Measurements from ENCODE around the gene B3GAT3.
"Not testable (repeated sequence)": the region's sequence is repeated elsewhere in the genome, so short reads cannot be mapped to it uniquely, and the experiment has no call there.

Gene B3GAT3

GRCh38 chr11:62592146-62592815 is 29.5 kb downstream of the B3GAT3 start:
- Mint-ChIP-seq H3K9me3 (no peaks in the 10 kb centered on the region), H3K27ac (peak overlapping the region; percentile 95), H3K4me3 (peak overlapping the region; percentile 99), H3K27me3 (ENCODE audit: low read depth, poor library complexity) (no peaks in the 10 kb centered on the region), H3K36me3 (ENCODE audit: low read depth) (peaks cover 39% of the 10 kb centered on the region), H3K4me1 (peaks cover 42% of the 10 kb centered on the region)
- no peak for DNase-seq
- TF ChIP-seq CTCF (IDR thresholded peaks at IDR 0.05): no peak

- Mint-ChIP-seq H3K9me3 (no peaks in the 10 kb centered on the region), H3K27ac (peak within 1 kb of the TSS; percentile 98), H3K4me3 (peak within 1 kb of the TSS; percentile 99), H3K4me1 (peaks cover 39% of the 10 kb centered on the region), H3K36me3 (ENCODE audit: low read depth) (peaks cover 32% of the 10 kb centered on the region), H3K27me3 (ENCODE audit: low read depth, poor library complexity) (no peaks in the 10 kb centered on the region)
- TF ChIP-seq CTCF (IDR thresholded peaks at IDR 0.05): no peak
- DNase-seq: peak; percentile 91
These were observed 30.2 kb downstream of the B3GAT3 start, which contains the start of gene TUT1 for GRCh38 chr11:62591448-62592145. Gene TUT1 (minus strand): TSS chr11:62591523. CDS start chr11:62591485, 38 bp downstream.

GRCh38 chr11:62588966-62589637 is 32.7 kb downstream of the B3GAT3 start:
- Mint-ChIP-seq H3K9me3 (no peaks in the 10 kb centered on the region), H3K4me1 (peaks cover 39% of the 10 kb centered on the region), H3K4me3 (peak overlapping the region; percentile 99), H3K27me3 (ENCODE audit: low read depth, poor library complexity) (no peaks in the 10 kb centered on the region), H3K36me3 (ENCODE audit: low read depth) (peaks cover 23% of the 10 kb centered on the region), H3K27ac (no peak overlapping the region)
- DNase-seq: no peak
- peak; percentile 31 for TF ChIP-seq CTCF (IDR thresholded peaks at IDR 0.05)

- DNase-seq; H3K4me3 Mint-ChIP-seq; H3K27ac Mint-ChIP-seq; H3K9me3 Mint-ChIP-seq; H3K4me1 Mint-ChIP-seq; H3K27me3 Mint-ChIP-seq (ENCODE audit: low read depth, poor library complexity): not testable (repeated sequence)
- peaks cover 44% of the 10 kb centered on the region for H3K36me3 Mint-ChIP-seq (ENCODE audit: low read depth)
These were observed 36.4 kb downstream of the B3GAT3 start for GRCh38 chr11:62585356-62585755.

GRCh38 chr11:62581735-62582134 is 40.1 kb downstream of the B3GAT3 start:
- H3K27me3 Mint-ChIP-seq (ENCODE audit: low read depth, poor library complexity); H3K27ac Mint-ChIP-seq; H3K4me1 Mint-ChIP-seq; H3K4me3 Mint-ChIP-seq; H3K9me3 Mint-ChIP-seq; DNase-seq: not testable (repeated sequence)
- peaks cover 61% of the 10 kb centered on the region for H3K36me3 Mint-ChIP-seq (ENCODE audit: low read depth)

- peaks cover 4% of the 10 kb centered on the region for H3K4me1 Mint-ChIP-seq
- TF ChIP-seq CTCF (IDR thresholded peaks at IDR 0.05): no peak
- H3K27ac Mint-ChIP-seq: peak overlapping the region; percentile 82
- DNase-seq: no peak
- H3K27me3 Mint-ChIP-seq (ENCODE audit: low read depth, poor library complexity): no peaks in the 10 kb centered on the region
- H3K4me3 Mint-ChIP-seq: no peak overlapping the region
- H3K36me3 Mint-ChIP-seq (ENCODE audit: low read depth): peaks cover 63% of the 10 kb centered on the region
- no peaks in the 10 kb centered on the region for H3K9me3 Mint-ChIP-seq
These were observed 40.6 kb downstream of the B3GAT3 start for GRCh38 chr11:62580959-62581715.

Data from nephron progenitor cell (in vitro differentiated cells).